Testis (tissue), 3 donors: ENCODE results near the gene TRAP1. TPM values are rescaled to one million over a fixed set of nuclear protein-coding genes. Genes with fewer than 3 reads are reported as not detected.

ENCODE experiments used
- DNase-seq: peaks from one replicate; pipeline ENCODE4 v3.0.0-alpha.2; 2019
- H3K27ac ChIP-seq, 2 donors: fragments of 200-600 bp; sonication (generic); one replicate each; pipeline ENCODE4 v1.5.1; 2019
- H3K27me3 ChIP-seq: fragments of 200-600 bp; sonication (generic); one replicate; pipeline ENCODE4 v1.5.1; 2019
- H3K36me3 ChIP-seq: fragments of 200-600 bp; sonication (generic); one replicate; pipeline ENCODE4 v1.5.1; 2017; ENCODE audit warnings: low read depth; ENCODE audit errors: missing control alignments
- H3K4me1 ChIP-seq: fragments of 200-600 bp; sonication (generic); one replicate; pipeline ENCODE4 v1.5.1; 2019
- H3K4me3 ChIP-seq, 2 donors: fragments of 200-600 bp; sonication (generic); one replicate each; pipeline ENCODE4 v1.5.1; 2017 to 2019
- H3K9me3 ChIP-seq: fragments of 200-600 bp; sonication (generic); one replicate; pipeline ENCODE4 v1.5.1; 2017
- POLR2A ChIP-seq: fragments of 450-650 bp; IDR thresholded peaks from one replicate; pipeline ENCODE4 v1.6.1; 2017; ENCODE audit warnings: antibody characterized with exemption, mild to moderate bottlenecking, moderate library complexity
- WGBS, 2 donors: methylation state at CpG; one replicate each; pipeline ENCODE4 v1.1.5; 2018; 5-methylcytosine and 5-hydroxymethylcytosine counted together
- intact Hi-C: fragments of 100-400 bp; cut with DNase I; formaldehyde crosslinking; loops from one replicate; pipeline ENCODE4 v1.15.1; 2023; ENCODE audit warnings: low total_unique reads
- polyA plus RNA-seq: library from polyadenylated mRNA; stranded (reverse); fragments of 350-450 nt; fragmentation: Illumina TruSeq; extraction: RNeasy Lipid Tissue Mini Kit (QIAGEN cat#74804); gene quantifications from one replicate; pipeline ENCODE4 v1.2.3, GENCODE V29; 2014; ENCODE audit warnings: low read depth, low replicate concordance; ENCODE audit not compliant: insufficient read depth
- total RNA-seq, 2 donors: library from RNA; depleted of rRNA; stranded (reverse); fragments of >200 nt; gene quantifications; one replicate each; pipeline ENCODE4 v1.2.3, GENCODE V29; 2016
- TF ChIP-seq, protein P1 (sequence below), 3 experiments: fragments of 450-650 bp in 2 of 3; fragments of 200-600 bp in 1 of 3; sonication (generic) in 1 of 3; IDR thresholded peaks; one replicate each; pipeline ENCODE4 v1.5.1; 2016 to 2019; ENCODE audit warnings: antibody characterized with exemption in 3 of 3, mild to moderate bottlenecking in 2 of 3, moderate library complexity in 1 of 3

TRAP1 gene
- total and polyA plus RNA-seq, 3 donors from 2014 or later = 80.0 to 140 (median 131) TPM

- 85% methylated on average over 4 of the region's 4 CpGs for WGBS, 2 donors
- no peak overlapping the region for H3K27ac ChIP-seq
- no peak overlapping the region for H3K4me3 ChIP-seq
- no peaks in the 10 kb centered on the region for H3K9me3 ChIP-seq
- intact Hi-C loops = no loop called here
- H3K27me3 ChIP-seq = no peaks in the 10 kb centered on the region
- no peaks in the 10 kb centered on the region for H3K4me1 ChIP-seq
- TF ChIP-seq, protein P1, sequence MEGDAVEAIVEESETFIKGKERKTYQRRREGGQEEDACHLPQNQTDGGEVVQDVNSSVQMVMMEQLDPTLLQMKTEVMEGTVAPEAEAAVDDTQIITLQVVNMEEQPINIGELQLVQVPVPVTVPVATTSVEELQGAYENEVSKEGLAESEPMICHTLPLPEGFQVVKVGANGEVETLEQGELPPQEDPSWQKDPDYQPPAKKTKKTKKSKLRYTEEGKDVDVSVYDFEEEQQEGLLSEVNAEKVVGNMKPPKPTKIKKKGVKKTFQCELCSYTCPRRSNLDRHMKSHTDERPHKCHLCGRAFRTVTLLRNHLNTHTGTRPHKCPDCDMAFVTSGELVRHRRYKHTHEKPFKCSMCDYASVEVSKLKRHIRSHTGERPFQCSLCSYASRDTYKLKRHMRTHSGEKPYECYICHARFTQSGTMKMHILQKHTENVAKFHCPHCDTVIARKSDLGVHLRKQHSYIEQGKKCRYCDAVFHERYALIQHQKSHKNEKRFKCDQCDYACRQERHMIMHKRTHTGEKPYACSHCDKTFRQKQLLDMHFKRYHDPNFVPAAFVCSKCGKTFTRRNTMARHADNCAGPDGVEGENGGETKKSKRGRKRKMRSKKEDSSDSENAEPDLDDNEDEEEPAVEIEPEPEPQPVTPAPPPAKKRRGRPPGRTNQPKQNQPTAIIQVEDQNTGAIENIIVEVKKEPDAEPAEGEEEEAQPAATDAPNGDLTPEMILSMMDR (IDR thresholded peaks at IDR 0.05) = no peak
- no peak for TF ChIP-seq POLR2A
- DNase-seq = no peak
- no peaks in the 10 kb centered on the region for H3K36me3 ChIP-seq
These were observed 91.2 kb downstream of the TRAP1 start for GRCh38 chr16:3625911-3626732.

- Histone ChIP-seq H3K4me1 (no peaks in the 10 kb centered on the region), H3K36me3 (no peaks in the 10 kb centered on the region), H3K27ac (no peak overlapping the region), H3K9me3 (no peaks in the 10 kb centered on the region), H3K27me3 (no peaks in the 10 kb centered on the region), H3K4me3 (no peak overlapping the region)
- intact Hi-C loops = no loop called here
- 91 to 95% methylated on average over 5 of the region's 5 CpGs for WGBS, 2 donors
- TF ChIP-seq POLR2A = no peak
- TF ChIP-seq, protein P1 (IDR thresholded peaks at IDR 0.05) = no peak
- no peak for DNase-seq
These were observed 92.0 kb downstream of the TRAP1 start for GRCh38 chr16:3625331-3625730.

GRCh38 chr16:3623642-3624041 is 93.7 kb downstream of the TRAP1 start:
- no peak overlapping the region for H3K27ac ChIP-seq
- 92 to 96% methylated on average over 3 of the region's 3 CpGs for WGBS, 2 donors
- TF ChIP-seq, protein P1 (IDR thresholded peaks at IDR 0.05) = no peak
- H3K4me3 ChIP-seq = no peak overlapping the region
- H3K27me3 ChIP-seq = no peaks in the 10 kb centered on the region
- no peaks in the 10 kb centered on the region for H3K36me3 ChIP-seq
- no peaks in the 10 kb centered on the region for H3K4me1 ChIP-seq
- intact Hi-C loops = no loop called here
- H3K9me3 ChIP-seq = no peaks in the 10 kb centered on the region
- no peak for DNase-seq

GRCh38 chr16:3618769-3619141 is 98.6 kb downstream of the TRAP1 start:
- Histone ChIP-seq H3K27ac (no peak overlapping the region), H3K27me3 (no peaks in the 10 kb centered on the region), H3K9me3 (no peaks in the 10 kb centered on the region), H3K4me3 (no peak overlapping the region), H3K36me3 (no peaks in the 10 kb centered on the region), H3K4me1 (no peaks in the 10 kb centered on the region)
- 92 to 94% methylated on average over 3 of the region's 3 CpGs for WGBS, 2 donors
- intact Hi-C loops = no loop called here
- no peak for DNase-seq
- TF ChIP-seq POLR2A = no peak
- TF ChIP-seq, protein P1 (IDR thresholded peaks at IDR 0.05) = no peak
